SK-N-SH (cell line): ENCODE results near the gene RASGEF1C.

Experiments used
- EP300 ChIP-seq, 2 experiments: IDR thresholded peaks; 2 replicates each; pipeline versions ENCODE4 v1.4.0 to v1.6.1; 2012; ENCODE audit warnings: borderline replicate concordance in 1 of 2, low read depth in 1 of 2, low read length in 1 of 2
- NRF1 ChIP-seq: IDR thresholded peaks from 2 replicates; pipeline ENCODE4 v1.6.1; 2012; ENCODE audit warnings: low read depth, mild to moderate bottlenecking, low read length
- TCF12 ChIP-seq: IDR thresholded peaks from 2 replicates; pipeline ENCODE4 v1.4.0; 2012
- YY1 ChIP-seq: IDR thresholded peaks from 2 replicates; pipeline ENCODE4 v1.4.0; 2012; ENCODE audit warnings: low read depth, mild to moderate bottlenecking
- TF ChIP-seq, protein P1 (sequence below): IDR thresholded peaks from 2 replicates; pipeline ENCODE4 v1.6.1; 2012; ENCODE audit warnings: mild to moderate bottlenecking, low read depth, low read length, moderate library complexity
- TF ChIP-seq, protein P2 (sequence below): fragments of 200-600 bp; sonication (generic); IDR thresholded peaks from 2 replicates; pipeline ENCODE4 v1.6.1; 2017; ENCODE audit warnings: antibody characterized with exemption, mild to moderate bottlenecking, moderate library complexity
- TF ChIP-seq, protein P3 (sequence below): IDR thresholded peaks from 2 replicates; pipeline ENCODE4 v1.4.0; 2012; ENCODE audit warnings: low read depth, borderline replicate concordance

DNA sequence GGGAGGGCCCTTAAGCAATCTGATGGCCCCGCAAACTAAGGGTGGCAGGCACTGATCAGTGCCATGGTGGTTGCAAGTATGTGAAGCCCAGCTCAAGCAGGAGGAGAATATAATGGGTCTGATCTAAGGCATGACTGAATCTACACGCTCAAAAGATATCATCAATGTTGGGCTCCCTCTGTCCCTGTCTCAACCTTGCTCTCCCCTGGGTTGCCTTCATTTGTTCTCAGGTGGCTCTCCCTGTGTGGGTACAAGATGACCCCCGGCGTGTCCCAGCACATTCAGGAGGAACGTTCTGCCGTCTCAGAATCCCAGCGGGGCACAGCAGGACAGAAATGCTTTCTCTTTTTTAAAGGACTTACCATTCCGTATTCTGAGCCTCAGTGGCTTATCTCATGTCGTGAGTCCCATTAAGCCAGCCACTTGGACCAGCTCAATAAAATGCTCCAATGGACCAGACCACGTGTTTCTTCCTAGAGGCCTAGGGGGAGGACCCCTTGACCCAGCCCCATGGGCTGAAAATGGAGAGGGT lies 125.4 kb downstream of the RASGEF1C start:
- TF ChIP-seq, protein P1, sequence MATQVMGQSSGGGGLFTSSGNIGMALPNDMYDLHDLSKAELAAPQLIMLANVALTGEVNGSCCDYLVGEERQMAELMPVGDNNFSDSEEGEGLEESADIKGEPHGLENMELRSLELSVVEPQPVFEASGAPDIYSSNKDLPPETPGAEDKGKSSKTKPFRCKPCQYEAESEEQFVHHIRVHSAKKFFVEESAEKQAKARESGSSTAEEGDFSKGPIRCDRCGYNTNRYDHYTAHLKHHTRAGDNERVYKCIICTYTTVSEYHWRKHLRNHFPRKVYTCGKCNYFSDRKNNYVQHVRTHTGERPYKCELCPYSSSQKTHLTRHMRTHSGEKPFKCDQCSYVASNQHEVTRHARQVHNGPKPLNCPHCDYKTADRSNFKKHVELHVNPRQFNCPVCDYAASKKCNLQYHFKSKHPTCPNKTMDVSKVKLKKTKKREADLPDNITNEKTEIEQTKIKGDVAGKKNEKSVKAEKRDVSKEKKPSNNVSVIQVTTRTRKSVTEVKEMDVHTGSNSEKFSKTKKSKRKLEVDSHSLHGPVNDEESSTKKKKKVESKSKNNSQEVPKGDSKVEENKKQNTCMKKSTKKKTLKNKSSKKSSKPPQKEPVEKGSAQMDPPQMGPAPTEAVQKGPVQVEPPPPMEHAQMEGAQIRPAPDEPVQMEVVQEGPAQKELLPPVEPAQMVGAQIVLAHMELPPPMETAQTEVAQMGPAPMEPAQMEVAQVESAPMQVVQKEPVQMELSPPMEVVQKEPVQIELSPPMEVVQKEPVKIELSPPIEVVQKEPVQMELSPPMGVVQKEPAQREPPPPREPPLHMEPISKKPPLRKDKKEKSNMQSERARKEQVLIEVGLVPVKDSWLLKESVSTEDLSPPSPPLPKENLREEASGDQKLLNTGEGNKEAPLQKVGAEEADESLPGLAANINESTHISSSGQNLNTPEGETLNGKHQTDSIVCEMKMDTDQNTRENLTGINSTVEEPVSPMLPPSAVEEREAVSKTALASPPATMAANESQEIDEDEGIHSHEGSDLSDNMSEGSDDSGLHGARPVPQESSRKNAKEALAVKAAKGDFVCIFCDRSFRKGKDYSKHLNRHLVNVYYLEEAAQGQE: no peak
- TF ChIP-seq, protein P2, sequence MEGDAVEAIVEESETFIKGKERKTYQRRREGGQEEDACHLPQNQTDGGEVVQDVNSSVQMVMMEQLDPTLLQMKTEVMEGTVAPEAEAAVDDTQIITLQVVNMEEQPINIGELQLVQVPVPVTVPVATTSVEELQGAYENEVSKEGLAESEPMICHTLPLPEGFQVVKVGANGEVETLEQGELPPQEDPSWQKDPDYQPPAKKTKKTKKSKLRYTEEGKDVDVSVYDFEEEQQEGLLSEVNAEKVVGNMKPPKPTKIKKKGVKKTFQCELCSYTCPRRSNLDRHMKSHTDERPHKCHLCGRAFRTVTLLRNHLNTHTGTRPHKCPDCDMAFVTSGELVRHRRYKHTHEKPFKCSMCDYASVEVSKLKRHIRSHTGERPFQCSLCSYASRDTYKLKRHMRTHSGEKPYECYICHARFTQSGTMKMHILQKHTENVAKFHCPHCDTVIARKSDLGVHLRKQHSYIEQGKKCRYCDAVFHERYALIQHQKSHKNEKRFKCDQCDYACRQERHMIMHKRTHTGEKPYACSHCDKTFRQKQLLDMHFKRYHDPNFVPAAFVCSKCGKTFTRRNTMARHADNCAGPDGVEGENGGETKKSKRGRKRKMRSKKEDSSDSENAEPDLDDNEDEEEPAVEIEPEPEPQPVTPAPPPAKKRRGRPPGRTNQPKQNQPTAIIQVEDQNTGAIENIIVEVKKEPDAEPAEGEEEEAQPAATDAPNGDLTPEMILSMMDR: no peak
- TF ChIP-seq EP300 (IDR thresholded peaks at IDR 0.05; ENCODE audit: borderline replicate concordance in 1 of 2, low read depth in 1 of 2, low read length in 1 of 2) (no peak), NRF1 (no peak), TCF12 (no peak), YY1 (no peak)
- TF ChIP-seq, protein P3, sequence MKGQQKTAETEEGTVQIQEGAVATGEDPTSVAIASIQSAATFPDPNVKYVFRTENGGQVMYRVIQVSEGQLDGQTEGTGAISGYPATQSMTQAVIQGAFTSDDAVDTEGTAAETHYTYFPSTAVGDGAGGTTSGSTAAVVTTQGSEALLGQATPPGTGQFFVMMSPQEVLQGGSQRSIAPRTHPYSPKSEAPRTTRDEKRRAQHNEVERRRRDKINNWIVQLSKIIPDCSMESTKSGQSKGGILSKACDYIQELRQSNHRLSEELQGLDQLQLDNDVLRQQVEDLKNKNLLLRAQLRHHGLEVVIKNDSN: no peak
